ENCODE results near the gene INTS11.

- TF ChIP-seq, protein P1, sequence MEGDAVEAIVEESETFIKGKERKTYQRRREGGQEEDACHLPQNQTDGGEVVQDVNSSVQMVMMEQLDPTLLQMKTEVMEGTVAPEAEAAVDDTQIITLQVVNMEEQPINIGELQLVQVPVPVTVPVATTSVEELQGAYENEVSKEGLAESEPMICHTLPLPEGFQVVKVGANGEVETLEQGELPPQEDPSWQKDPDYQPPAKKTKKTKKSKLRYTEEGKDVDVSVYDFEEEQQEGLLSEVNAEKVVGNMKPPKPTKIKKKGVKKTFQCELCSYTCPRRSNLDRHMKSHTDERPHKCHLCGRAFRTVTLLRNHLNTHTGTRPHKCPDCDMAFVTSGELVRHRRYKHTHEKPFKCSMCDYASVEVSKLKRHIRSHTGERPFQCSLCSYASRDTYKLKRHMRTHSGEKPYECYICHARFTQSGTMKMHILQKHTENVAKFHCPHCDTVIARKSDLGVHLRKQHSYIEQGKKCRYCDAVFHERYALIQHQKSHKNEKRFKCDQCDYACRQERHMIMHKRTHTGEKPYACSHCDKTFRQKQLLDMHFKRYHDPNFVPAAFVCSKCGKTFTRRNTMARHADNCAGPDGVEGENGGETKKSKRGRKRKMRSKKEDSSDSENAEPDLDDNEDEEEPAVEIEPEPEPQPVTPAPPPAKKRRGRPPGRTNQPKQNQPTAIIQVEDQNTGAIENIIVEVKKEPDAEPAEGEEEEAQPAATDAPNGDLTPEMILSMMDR (IDR thresholded peaks at IDR 0.05; ENCODE audit: low read length): no peak
- TF ChIP-seq EZH2 (IDR thresholded peaks at IDR 0.05; ENCODE audit: borderline replicate concordance, low read length): no peak
Measured at GRCh38 chr1:1310109-1310385, 14.4 kb downstream of the INTS11 start.

All from OCI-LY1 (cell line).